Measurements from ENCODE around the gene EMC10. TPM values are rescaled to one million over a fixed set of nuclear protein-coding genes. Genes with fewer than 3 reads are reported as not detected.

Gene EMC10
- polyA plus RNA-seq, 2 of the 4 experiments (the other 2 are of a cell fraction) = 52.8 to 147 TPM

DNA sequence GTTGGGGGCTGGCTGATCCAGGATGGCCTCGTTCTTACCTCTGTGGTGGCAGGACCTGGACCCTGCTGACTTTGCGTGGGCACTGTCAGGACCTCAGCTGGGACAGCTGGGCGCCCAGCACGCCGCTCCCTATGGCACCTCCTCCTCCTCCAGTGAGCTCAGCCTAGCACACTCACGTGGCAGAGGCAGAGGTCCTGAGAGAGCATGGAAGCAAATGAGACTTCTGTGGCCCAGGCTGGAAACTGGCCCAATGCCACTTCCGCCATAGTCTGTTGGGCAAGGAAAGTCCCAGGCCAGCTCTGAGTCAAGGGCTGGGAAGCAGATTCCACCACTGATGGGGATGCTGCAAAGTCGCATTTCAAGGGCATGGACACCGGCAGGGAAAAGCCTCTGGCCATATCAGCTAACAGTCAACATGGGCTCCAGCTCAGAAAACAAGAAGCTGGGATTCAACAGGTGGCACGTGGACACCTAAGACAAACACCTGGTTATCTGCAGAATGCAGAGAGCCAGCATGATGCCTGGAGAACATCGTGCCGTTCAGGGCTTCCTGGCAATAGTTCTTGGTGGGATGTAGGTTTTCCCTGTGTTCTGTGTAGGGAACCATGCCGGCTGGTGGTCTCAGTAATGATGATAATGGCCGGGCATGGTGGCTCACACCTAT lies 26.9 kb upstream of the EMC10 start:
- DNase-seq (ENCODE audit: low read depth in 1 of 2, low spot score in 1 of 2) = peak in 1 of 2 experiments; percentile 38
- Histone ChIP-seq H3K9me3 (no peaks in the 10 kb centered on the region), H3K4me3 (no peak overlapping the region), H3K4me1 (no peaks in the 10 kb centered on the region), H3K27ac (no peak overlapping the region), H3K4me2 (no peak overlapping the region)
- ChIA-PET CTCF (interaction anchor here (0.9 to 3.7 kb wide), 5 partner anchors 12 to 92 kb away, joined by 3 to 25 read pairs (median 5); no protein-coding TSS in a partner anchor), POLR2A (no interaction called here)
- 43% methylated on average over 14 of the region's 14 CpGs for WGBS (ENCODE audit: missing lambda C conversion rate)
- TF ChIP-seq RAD21 (conservative IDR thresholded peaks at IDR 0.05 in 1 of 2, IDR thresholded peaks at IDR 0.05 in 1 of 2) = no peak
- no peak for TF ChIP-seq POLR2AphosphoS2 (conservative IDR thresholded peaks at IDR 0.05; ENCODE audit: low read length)
- TF ChIP-seq CEBPB (IDR thresholded peaks at IDR 0.05) = no peak
- TF ChIP-seq CHD2 (IDR thresholded peaks at IDR 0.05; ENCODE audit: low read length, partially characterized antibody) = no peak
- no peak for TF ChIP-seq BHLHE40 (IDR thresholded peaks at IDR 0.05; ENCODE audit: low read depth, low read length)
- no peak for FAIRE-seq
- peak; percentile 28 to 34; a peak in 2 of 6 replicates for ATAC-seq

DNA sequence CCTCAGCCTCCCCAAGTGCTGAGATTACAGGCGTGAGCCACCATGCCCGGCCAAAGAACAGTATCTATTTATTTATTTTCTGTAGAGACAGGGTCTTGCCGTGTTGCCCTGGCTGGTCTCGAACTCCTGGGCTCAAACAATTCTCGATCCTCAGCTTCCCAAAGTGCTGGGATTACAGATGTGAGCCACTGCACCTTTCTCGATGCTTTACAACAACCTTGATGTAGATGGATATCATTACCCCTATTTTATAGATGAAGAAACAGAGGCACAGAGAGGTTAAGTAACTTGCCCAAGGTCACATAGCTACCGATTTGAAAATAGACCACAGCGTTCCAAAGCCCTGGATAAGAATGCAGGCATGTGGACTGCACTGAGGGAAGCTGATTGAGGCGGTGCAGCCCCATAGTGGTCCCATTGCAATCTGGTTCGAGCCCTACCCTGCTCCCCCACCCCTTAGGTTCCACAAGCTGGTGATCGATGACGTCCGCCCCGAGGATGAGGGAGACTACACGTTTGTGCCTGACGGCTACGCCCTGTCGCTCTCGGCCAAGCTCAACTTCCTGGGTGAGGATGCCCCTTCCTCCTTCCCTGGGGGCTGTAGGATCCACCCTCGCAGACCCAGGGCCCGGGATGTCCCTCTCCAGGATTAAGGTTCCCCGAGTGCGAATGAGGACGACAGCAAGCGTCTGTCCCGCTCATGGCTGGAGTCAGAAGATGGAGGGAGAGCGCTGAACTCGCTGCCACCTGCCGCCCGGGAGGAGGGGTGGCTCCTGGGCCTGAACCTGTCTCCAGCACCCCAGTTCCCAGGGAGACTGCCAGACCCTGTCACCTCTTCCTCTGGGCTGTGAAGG lies 25.7 kb upstream of the EMC10 start:
- no peak overlapping the region for H3K27ac ChIP-seq
- H3K4me2 ChIP-seq = no peak overlapping the region
- TF ChIP-seq ZFP36 (IDR thresholded peaks at IDR 0.05; ENCODE audit: borderline replicate concordance, partially characterized antibody) = peak; percentile 7
- TF ChIP-seq ATOH8 (CRISPR knock-in tag; IDR thresholded peaks at IDR 0.05; ENCODE audit: low read depth) = no peak
- no peak for DNase-seq (ENCODE audit: low read depth in 1 of 2, low spot score in 1 of 2)
- FAIRE-seq = no peak
- WGBS (ENCODE audit: missing lambda C conversion rate) = 49% methylated on average over 30 of the region's 30 CpGs
- POLR2A ChIA-PET = no interaction called here
- no peak overlapping the region for H3K4me3 ChIP-seq
- ATAC-seq = no peak
- H3K9me3 ChIP-seq = no peaks in the 10 kb centered on the region
- CTCF ChIA-PET = interaction anchor here (1.5 to 3.7 kb wide), 3 partner anchors 11 to 93 kb away, joined by 5 to 25 read pairs (median 6); no protein-coding TSS in a partner anchor
- no peaks in the 10 kb centered on the region for H3K4me1 ChIP-seq

DNA sequence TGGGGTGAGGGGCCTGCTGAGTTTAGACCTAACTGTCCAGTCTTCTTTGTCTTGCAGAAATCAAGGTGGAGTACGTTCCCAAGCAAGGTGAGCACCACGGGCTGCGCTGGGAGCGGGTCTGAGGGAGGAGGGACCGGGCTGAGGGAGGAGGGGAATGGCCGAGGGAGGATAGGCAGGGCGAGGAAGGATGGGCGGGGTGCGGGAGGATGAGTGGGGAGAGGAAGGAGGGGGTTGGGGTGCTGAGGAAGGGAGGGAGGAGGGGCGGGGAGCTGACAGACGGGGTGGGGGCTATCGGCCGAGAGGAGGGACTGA lies 25.1 kb upstream of the EMC10 start:
- POLR2A ChIA-PET = no interaction called here
- Histone ChIP-seq H3K27ac (no peak overlapping the region), H3K4me2 (no peak overlapping the region), H3K4me3 (no peak overlapping the region), H3K4me1 (no peaks in the 10 kb centered on the region), H3K9me3 (no peaks in the 10 kb centered on the region)
- WGBS (ENCODE audit: missing lambda C conversion rate) = 49% methylated on average over 9 of the region's 13 CpGs
- FAIRE-seq = no peak
- CTCF ChIA-PET = interaction anchor here (1.5 to 3.7 kb wide), 2 partner anchors 10 to 36 kb away, joined by 5 to 25 read pairs; no protein-coding TSS in a partner anchor
- no peak for TF ChIP-seq CBX2 (IDR thresholded peaks at IDR 0.05; ENCODE audit: borderline replicate concordance, low read depth)
- TF ChIP-seq RAD21 (conservative IDR thresholded peaks at IDR 0.05 in 1 of 2, IDR thresholded peaks at IDR 0.05 in 1 of 2) = no peak
- no peak for TF ChIP-seq BHLHE40 (IDR thresholded peaks at IDR 0.05; ENCODE audit: low read depth, low read length)
- no peak for TF ChIP-seq PBX3 (IDR thresholded peaks at IDR 0.05)
- TF ChIP-seq HES2 (IDR thresholded peaks at IDR 0.05) = no peak
- TF ChIP-seq ATOH8 (CRISPR knock-in tag; IDR thresholded peaks at IDR 0.05; ENCODE audit: low read depth) = no peak
- TF ChIP-seq JUN (IDR thresholded peaks at IDR 0.05) = no peak
- no peak for TF ChIP-seq KDM1A (IDR thresholded peaks at IDR 0.05; ENCODE audit: low read depth)
- no peak for TF ChIP-seq CHD2 (IDR thresholded peaks at IDR 0.05; ENCODE audit: low read length, partially characterized antibody)
- no peak for TF ChIP-seq NPAS2 (CRISPR knock-in tag; IDR thresholded peaks at IDR 0.05; ENCODE audit: borderline replicate concordance)
- TF ChIP-seq RNF2 (IDR thresholded peaks at IDR 0.05; ENCODE audit: borderline replicate concordance, low read depth) = no peak
- no peak for TF ChIP-seq ZC3H11A (IDR thresholded peaks at IDR 0.05)
- no peak for TF ChIP-seq ESRRA (IDR thresholded peaks at IDR 0.05; ENCODE audit: borderline replicate concordance, low read length)
- TF ChIP-seq REST (IDR thresholded peaks at IDR 0.05) = no peak
- no peak for TF ChIP-seq HOXB5 (CRISPR knock-in tag; IDR thresholded peaks at IDR 0.05)
- TF ChIP-seq HOXB13 (CRISPR knock-in tag; IDR thresholded peaks at IDR 0.05; ENCODE audit: low read depth) = no peak
- no peak for TF ChIP-seq PHF8 (IDR thresholded peaks at IDR 0.05; ENCODE audit: borderline replicate concordance, low read depth)
- no peak for TF ChIP-seq RCOR1 (IDR thresholded peaks at IDR 0.05; ENCODE audit: low read depth, low read length)
- TF ChIP-seq HOXA7 (CRISPR knock-in tag; IDR thresholded peaks at IDR 0.05) = no peak
- no peak for TF ChIP-seq HEYL (CRISPR knock-in tag; IDR thresholded peaks at IDR 0.05)
- no peak for DNase-seq (ENCODE audit: low read depth in 1 of 2, low spot score in 1 of 2)
- ATAC-seq = no peak
